AG09309 (cell line): ENCODE data around the gene CD300LG.

Experiments
- DNase-seq: peaks from one replicate; pipeline ENCODE4 v3.0.0-alpha.2; 2010; ENCODE audit warnings: low read depth
- H3K4me3 ChIP-seq: 2 replicates; pipeline ENCODE4 v1.5.1; 2011; ENCODE audit warnings: mild to moderate bottlenecking, low read depth, low read length, moderate library complexity; ENCODE audit not compliant: control insufficient read depth
- TF ChIP-seq, protein P1 (sequence below): IDR thresholded peaks from 2 replicates; pipeline ENCODE4 v1.5.1; 2011; ENCODE audit warnings: mild to moderate bottlenecking, low read depth, low read length, inconsistent platforms; ENCODE audit not compliant: insufficient read depth, control insufficient read depth; ENCODE audit errors: missing control alignments

Gene CD300LG

DNA sequence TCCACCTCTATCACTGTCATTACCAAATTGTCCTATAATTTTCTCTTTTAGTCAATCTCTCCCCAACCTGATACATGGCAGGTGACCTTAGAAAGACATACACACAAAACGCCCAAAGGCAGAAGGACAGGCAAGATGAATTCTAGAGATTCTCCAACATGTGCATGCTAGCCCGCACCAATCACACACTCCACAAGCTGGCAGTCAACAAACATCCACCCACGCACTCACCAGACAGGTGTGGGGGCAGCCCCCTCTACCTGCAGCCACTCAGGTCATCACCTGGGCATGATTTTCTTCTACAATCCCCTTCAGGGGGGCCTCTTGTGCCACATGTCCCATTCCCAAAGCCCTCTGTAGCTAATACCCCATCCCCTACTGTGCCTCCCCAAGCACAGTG, 50.9 kb downstream of the CD300LG start:
- DNase-seq: no peak
- TF ChIP-seq, protein P1, sequence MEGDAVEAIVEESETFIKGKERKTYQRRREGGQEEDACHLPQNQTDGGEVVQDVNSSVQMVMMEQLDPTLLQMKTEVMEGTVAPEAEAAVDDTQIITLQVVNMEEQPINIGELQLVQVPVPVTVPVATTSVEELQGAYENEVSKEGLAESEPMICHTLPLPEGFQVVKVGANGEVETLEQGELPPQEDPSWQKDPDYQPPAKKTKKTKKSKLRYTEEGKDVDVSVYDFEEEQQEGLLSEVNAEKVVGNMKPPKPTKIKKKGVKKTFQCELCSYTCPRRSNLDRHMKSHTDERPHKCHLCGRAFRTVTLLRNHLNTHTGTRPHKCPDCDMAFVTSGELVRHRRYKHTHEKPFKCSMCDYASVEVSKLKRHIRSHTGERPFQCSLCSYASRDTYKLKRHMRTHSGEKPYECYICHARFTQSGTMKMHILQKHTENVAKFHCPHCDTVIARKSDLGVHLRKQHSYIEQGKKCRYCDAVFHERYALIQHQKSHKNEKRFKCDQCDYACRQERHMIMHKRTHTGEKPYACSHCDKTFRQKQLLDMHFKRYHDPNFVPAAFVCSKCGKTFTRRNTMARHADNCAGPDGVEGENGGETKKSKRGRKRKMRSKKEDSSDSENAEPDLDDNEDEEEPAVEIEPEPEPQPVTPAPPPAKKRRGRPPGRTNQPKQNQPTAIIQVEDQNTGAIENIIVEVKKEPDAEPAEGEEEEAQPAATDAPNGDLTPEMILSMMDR: no peak
- H3K4me3 ChIP-seq: no peak overlapping the region

DNA sequence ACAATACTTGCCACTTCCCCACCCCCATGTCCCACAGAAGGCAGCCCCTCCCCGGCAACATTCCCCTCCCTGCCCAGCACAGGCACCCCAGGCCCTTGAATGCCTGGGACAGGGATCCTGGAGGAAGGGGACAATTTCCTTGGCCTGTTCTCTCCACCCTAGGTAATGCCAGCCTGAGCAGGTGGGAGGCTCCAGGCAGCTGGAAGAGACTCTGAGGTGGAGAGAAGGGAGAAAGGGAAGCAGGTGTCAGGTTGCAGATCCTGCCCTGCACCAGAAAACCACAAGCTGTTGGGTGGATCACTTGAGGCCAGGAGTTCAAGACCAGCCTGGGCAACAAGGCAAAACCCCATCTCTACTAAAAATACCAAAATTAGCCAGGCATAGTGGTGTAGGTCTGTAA, 51.5 kb downstream of the CD300LG start:
- no peak for DNase-seq
- H3K4me3 ChIP-seq: no peak overlapping the region
- TF ChIP-seq, protein P1: no peak

DNA sequence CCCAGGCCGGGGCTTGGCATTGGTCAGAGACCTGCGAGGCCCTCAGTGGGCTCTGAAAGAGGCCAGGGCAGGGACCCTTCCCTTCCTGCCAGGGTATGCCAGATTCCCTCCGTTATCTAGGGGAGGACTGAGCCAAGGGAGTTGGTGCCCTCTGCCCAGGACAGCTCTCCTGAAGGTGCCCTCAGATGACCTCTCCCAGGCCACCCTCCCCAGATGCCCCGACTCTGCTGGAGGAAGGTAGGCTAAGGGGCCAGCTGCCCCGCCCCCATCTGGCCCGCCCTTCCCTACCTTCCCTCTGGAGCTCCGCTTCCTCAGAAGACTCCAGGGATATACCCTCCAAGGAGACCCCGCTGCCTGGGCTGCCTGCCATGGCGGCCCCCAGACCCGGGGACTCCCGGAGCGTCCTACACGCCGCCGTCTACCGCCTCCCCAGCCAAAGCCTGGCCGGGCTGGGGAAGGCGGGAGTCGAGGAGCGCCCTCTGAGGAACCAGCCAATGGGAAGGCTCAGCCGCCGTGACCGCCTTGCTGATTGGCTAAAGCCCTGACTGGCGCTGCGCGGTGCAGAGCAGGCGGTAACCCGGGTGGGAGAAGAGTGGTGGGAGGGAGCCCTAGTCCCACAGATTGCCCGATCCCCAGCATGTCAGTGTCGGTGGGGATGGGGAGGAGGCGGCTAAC, 53.3 kb downstream of the CD300LG start:
- DNase-seq: no peak
- peak overlapping the region; percentile 31 for H3K4me3 ChIP-seq
- TF ChIP-seq, protein P1: no peak

DNA sequence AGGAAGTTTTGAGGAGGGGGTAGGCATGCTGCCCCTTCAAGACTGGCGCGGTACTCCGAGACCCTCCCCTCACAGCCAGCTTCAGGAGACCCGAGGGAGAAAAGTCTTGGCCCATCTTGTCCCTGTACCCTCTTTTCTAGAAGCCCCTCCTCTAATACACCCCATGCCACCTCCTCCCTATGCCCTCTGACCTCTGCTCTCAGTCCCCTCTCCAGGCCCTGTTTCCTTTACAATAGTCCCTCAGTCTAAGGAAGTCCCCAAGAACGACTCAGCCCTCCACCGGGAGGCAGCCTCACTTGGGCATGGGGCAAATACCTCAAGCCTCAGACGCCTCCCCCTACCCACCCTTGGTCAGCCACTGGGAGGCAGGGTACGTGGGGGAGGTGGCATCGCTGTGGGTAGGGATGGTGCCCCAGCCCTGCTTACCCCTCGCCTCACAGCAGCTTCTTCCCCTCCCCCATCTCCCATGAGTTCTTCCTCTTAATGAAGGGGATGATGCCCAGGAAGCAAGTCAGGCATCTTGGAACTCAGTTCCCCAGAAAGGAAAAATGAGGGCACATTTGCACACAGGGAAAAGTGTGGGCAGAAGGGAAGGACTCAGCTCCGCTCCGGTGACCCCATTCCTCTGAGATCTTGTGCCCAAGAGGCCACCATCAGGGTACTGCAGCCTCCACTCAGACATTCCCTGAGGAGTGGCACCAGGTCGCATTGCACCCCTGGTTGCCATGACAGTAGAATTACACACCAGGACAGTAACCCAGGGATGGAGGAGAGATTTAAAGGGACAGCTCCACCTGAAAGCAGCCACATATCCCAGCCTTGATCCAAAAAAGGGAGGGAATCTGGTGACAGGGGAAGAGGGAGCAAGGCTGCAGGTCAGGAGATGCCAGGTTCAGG, 54.1 kb downstream of the CD300LG start:
- TF ChIP-seq, protein P1: no peak

DNA sequence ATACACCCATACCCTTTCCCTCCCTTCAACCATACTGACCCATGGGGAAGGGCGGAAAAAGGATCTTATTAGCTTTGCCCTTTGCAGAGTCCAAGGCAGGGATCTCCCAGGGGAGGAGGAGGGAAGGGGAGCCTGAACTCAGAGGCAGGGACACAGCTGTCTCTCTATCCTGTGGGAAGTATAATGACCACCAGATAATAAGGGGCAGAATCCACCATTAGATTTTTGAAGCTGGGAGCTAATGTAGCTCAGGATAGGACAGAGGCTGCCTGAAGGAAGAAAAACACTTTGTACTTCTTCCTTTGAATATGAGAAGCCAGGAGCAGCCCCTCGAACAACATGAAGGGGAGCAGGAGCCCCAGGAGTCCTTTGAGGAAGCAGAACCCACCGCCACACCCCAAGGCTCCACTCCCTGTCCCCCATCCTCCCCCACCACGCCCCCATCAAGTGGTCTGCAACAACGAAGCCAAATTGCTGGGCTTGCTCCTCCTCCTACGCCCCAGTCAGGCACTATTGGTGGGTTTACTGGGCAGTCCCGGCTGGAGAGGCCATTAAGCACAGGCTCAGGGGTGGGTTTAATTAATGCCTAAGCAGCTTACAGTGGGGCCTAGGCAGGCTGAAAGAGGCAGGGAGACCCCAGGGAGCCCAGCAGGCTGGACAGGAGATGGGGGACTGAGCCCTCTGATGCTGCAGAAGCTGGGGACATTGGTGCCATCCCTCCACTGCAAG, 55.0 kb downstream of the CD300LG start:
- DNase-seq: no peak
- TF ChIP-seq, protein P1: no peak
- no peak overlapping the region for H3K4me3 ChIP-seq

More for the DNA sequence above, 54.1 kb downstream of the CD300LG start:
- no peak for DNase-seq
- H3K4me3 ChIP-seq: peak overlapping the region; percentile 31

DNA sequence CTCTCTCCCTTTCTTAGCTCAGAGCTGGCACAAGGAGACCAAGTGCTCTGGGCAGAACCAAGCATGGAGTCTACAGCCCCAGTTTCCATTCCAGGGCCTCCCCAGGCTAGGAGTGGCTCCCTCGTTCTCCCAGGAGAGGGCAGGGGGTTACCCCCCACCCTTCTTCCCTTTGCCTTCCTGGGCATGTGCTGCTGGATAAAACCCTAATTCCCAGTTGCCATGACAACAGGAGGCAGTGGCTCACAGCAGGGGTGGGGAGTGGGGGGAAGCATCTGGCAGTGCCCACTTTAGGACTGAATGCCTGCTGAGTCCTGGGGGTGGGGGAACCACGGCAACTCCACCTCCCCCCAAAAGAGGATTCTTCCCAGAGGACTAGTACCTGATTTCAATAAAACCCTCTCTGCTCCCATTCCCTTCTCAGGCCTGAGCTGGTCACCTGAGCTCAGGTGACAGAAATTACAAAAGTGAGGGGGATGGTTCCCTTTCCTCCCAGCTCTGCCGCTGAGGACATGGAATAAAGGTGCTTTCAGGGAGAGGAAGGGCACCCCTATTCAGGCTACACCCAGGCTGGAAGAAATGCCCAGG, 58.5 kb downstream of the CD300LG start:
- DNase-seq: no peak
- no peak overlapping the region for H3K4me3 ChIP-seq
- TF ChIP-seq, protein P1: no peak
